Vagina (tissue), 2 donors: Measurements from ENCODE around the gene CDKN2D.

ENCODE experiments used
- CTCF ChIP-seq, 3 experiments: fragments of 450-650 bp in 2 of 3; fragments of 200-600 bp in 1 of 3; sonication (generic) in 1 of 3; IDR thresholded peaks; one replicate each; pipeline ENCODE4 v1.5.1; 2017 to 2019; ENCODE audit warnings: antibody characterized with exemption in 3 of 3, mild to moderate bottlenecking in 2 of 3, moderate library complexity in 2 of 3
- POLR2AphosphoS5 ChIP-seq, 2 donors: sonication (generic); formaldehyde crosslinking; IDR thresholded peaks; one replicate each; pipeline ENCODE4 v1.9.0; 2017; ENCODE audit warnings: antibody characterized with exemption in 2 of 2, mild to moderate bottlenecking in 2 of 2, low read depth in 1 of 2; ENCODE audit not compliant: insufficient read depth in 1 of 2

- TF ChIP-seq POLR2AphosphoS5 (IDR thresholded peaks at IDR 0.05; ENCODE audit: insufficient read depth in 1 of 2, low read depth in 1 of 2) (no peak), CTCF (IDR thresholded peaks at IDR 0.05) (no peak)
Observed at GRCh38 chr19:10521461-10522171, 47.2 kb downstream of the CDKN2D start.
